Kidney glomerular epithelial cell (primary cell): Measurements from ENCODE around the gene TYMP.
"Not testable (repeated sequence)": the region's sequence is repeated elsewhere in the genome, so short reads cannot be mapped to it uniquely, and the experiment has no call there.

ENCODE experiments used
- DNase-seq: peaks from one replicate; lab custom pipeline; 2025; lab: John Stamatoyannopoulos, UW

The TYMP gene

GRCh38 chr22:50523806-50524675 is 5.8 kb downstream of the TYMP start:
- no peak for DNase-seq

GRCh38 chr22:50523458-50523805 is 6.4 kb downstream of the TYMP start:
- no peak for DNase-seq

- DNase-seq, result no peak
These were observed 6.9 kb downstream of the TYMP start for GRCh38 chr22:50522806-50523438.

- no peak for DNase-seq
These were observed 7.5 kb downstream of the TYMP start for GRCh38 chr22:50522208-50522805.

GRCh38 chr22:50521710-50522109 is 8.1 kb downstream of the TYMP start:
- DNase-seq, result no peak

- DNase-seq, result no peak
These were observed 8.9 kb downstream of the TYMP start for GRCh38 chr22:50520826-50521453.

- DNase-seq, result not testable (repeated sequence)
These were observed 9.6 kb downstream of the TYMP start for GRCh38 chr22:50520184-50520583.

GRCh38 chr22:50519151-50519550 is 10.7 kb downstream of the TYMP start:
- no peak for DNase-seq

- DNase-seq, result no peak
These were observed 11.2 kb downstream of the TYMP start for GRCh38 chr22:50518606-50519005.

GRCh38 chr22:50517495-50518260 is 12.1 kb downstream of the TYMP start:
- no peak for DNase-seq

- DNase-seq, result no peak
These were observed 12.9 kb downstream of the TYMP start for GRCh38 chr22:50516891-50517290.

GRCh38 chr22:50516068-50516467 is 13.7 kb downstream of the TYMP start:
- no peak for DNase-seq

- no peak for DNase-seq
These were observed 16.6 kb downstream of the TYMP start for GRCh38 chr22:50513175-50513574.

GRCh38 chr22:50508897-50509296 is 20.9 kb downstream of the TYMP start:
- no peak for DNase-seq

GRCh38 chr22:50507991-50508884 is 21.6 kb downstream of the TYMP start, which contains the start of gene NCAPH2:
Gene NCAPH2 (plus strand): TSS chr22:50508224. CDS start chr22:50508338, 114 bp downstream.
- peak; percentile 90 for DNase-seq

GRCh38 chr22:50507421-50507990 is 22.3 kb downstream of the TYMP start, which contains the start of gene LMF2:
Gene LMF2 (minus strand): TSS chr22:50507702. CDS start chr22:50507675, 27 bp downstream.
- DNase-seq, result peak; percentile 88

GRCh38 chr22:50506611-50507420 is 23.0 kb downstream of the TYMP start:
- DNase-seq, result no peak

- DNase-seq, result no peak
These were observed 23.8 kb downstream of the TYMP start for GRCh38 chr22:50505776-50506610.
